ENCODE measurements around the gene GNB4. TPM values are rescaled to one million over a fixed set of nuclear protein-coding genes. Genes with fewer than 3 reads are reported as not detected.

The GNB4 gene
- total RNA-seq, 2 experiments from 2014 or later: 0.41 to 0.56 TPM

DNA sequence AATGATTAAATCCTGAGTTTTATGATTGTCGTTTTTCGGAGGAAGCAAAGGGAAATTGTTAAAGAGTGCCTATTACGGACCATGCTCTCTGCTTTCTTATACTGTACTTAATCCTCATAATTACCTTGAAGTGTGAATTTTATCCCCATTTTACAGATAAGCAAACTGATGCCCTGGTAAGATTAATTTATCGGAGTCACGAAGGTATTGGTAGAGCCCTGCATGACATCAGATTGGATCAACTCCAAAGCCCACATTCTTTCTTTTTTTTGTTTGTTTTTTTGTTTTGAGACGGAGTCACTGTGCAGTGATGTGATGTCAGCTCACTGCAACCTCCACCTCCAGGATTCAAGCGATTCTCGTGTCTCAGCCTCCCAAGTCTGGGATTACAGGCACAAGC lies 1.6 kb upstream of the GNB4 start:
- Histone ChIP-seq H3K36me3 (ENCODE audit: insufficient read depth, low read length) (no peaks in the 10 kb centered on the region), H3K4me1 (ENCODE audit: insufficient read depth, low read length) (peaks cover 10% of the 10 kb centered on the region), H3K9me3 (ENCODE audit: control insufficient read depth in 1 of 2, insufficient read depth in 1 of 2, low read length in 2 of 2) (no peaks in the 10 kb centered on the region), H3K4me3 (ENCODE audit: low read length) (no peak overlapping the region), H3K27me3 (ENCODE audit: control insufficient read depth in 1 of 2, insufficient read depth in 2 of 2, low read length in 2 of 2) (peaks cover 36% of the 10 kb centered on the region in 2 experiments), H3K27ac (ENCODE audit: low read depth in 1 of 2, low read length in 2 of 2) (no peak overlapping the region)
- DNase-seq (no peak), ATAC-seq (ENCODE audit: poor library complexity) (no peak)
- Mint-ChIP-seq H3K4me3 (no peak overlapping the region), H3K9me3 (no peaks in the 10 kb centered on the region), H3K27me3 (peaks cover 78% of the 10 kb centered on the region), H3K4me1 (ENCODE audit: low read depth) (peaks cover 17% of the 10 kb centered on the region), H3K27ac (no peak overlapping the region), H3K36me3 (ENCODE audit: low read depth) (no peaks in the 10 kb centered on the region)
- ChIA-PET CTCF (no interaction called here), POLR2A (no interaction called here)
- intact Hi-C loops (cut with DNase I, micrococcal nuclease): no loop called here
- TF ChIP-seq, protein P1, sequence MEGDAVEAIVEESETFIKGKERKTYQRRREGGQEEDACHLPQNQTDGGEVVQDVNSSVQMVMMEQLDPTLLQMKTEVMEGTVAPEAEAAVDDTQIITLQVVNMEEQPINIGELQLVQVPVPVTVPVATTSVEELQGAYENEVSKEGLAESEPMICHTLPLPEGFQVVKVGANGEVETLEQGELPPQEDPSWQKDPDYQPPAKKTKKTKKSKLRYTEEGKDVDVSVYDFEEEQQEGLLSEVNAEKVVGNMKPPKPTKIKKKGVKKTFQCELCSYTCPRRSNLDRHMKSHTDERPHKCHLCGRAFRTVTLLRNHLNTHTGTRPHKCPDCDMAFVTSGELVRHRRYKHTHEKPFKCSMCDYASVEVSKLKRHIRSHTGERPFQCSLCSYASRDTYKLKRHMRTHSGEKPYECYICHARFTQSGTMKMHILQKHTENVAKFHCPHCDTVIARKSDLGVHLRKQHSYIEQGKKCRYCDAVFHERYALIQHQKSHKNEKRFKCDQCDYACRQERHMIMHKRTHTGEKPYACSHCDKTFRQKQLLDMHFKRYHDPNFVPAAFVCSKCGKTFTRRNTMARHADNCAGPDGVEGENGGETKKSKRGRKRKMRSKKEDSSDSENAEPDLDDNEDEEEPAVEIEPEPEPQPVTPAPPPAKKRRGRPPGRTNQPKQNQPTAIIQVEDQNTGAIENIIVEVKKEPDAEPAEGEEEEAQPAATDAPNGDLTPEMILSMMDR (IDR thresholded peaks at IDR 0.05): no peak

DNA sequence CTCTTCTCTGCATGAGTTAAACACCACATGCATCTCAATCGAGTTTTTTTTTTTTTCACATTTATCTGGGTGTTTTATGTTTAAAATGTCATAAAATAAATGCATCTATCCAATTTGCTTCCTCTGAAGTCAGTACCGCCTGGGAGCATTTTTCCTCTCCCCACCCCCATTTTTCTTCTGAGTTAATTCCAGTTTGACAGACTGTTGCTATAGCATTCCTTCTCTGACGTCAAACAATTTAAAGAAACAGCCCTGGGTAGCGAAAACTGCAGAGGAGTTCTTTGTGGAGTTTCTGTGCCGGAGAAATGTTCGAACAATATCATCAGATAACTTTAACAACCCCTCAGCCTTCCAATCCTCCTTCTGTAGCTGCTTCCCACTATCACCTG lies 900 bp upstream of the GNB4 start:
- TF ChIP-seq, protein P1 (IDR thresholded peaks at IDR 0.05): no peak
- no peak overlapping the region for H3K4me3 ChIP-seq (ENCODE audit: low read length)
- ATAC-seq (ENCODE audit: poor library complexity): no peak
- peaks cover 10% of the 10 kb centered on the region for H3K4me1 ChIP-seq (ENCODE audit: insufficient read depth, low read length)
- no peaks in the 10 kb centered on the region for H3K36me3 Mint-ChIP-seq (ENCODE audit: low read depth)
- H3K27me3 Mint-ChIP-seq: peaks cover 80% of the 10 kb centered on the region
- H3K27ac Mint-ChIP-seq: no peak overlapping the region
- no peak overlapping the region for H3K27ac ChIP-seq (ENCODE audit: low read depth in 1 of 2, low read length in 2 of 2)
- ChIA-PET CTCF (no interaction called here), POLR2A (no interaction called here)
- H3K9me3 Mint-ChIP-seq: no peaks in the 10 kb centered on the region
- H3K4me1 Mint-ChIP-seq (ENCODE audit: low read depth): peaks cover 17% of the 10 kb centered on the region
- H3K9me3 ChIP-seq (ENCODE audit: control insufficient read depth in 1 of 2, insufficient read depth in 1 of 2, low read length in 2 of 2): no peaks in the 10 kb centered on the region
- intact Hi-C loops (cut with DNase I, micrococcal nuclease): no loop called here
- H3K27me3 ChIP-seq (ENCODE audit: control insufficient read depth in 1 of 2, insufficient read depth in 2 of 2, low read length in 2 of 2): peaks cover 38% of the 10 kb centered on the region in 2 experiments
- H3K4me3 Mint-ChIP-seq: peak overlapping the region; percentile 89
- no peaks in the 10 kb centered on the region for H3K36me3 ChIP-seq (ENCODE audit: insufficient read depth, low read length)
- no peak for DNase-seq

DNA sequence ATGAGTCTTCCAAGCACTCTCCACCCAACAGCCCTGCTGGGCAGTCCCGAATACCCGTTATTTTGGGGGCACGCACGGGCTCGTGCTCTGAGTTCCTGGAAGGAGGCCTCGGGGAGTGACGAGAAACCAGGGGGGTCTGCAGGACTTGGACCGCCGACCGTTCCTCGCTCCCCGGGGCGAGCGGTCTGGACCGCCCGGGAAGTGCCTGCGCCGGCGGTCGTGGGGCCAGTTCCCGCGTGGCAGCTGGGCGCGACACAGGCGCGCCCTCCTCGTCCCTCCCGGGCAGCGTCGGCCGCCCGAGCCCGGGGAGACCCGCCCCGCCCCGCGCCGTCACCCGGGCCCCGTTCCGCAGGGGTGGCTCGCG lies 387 bp downstream of the GNB4 start:
- Histone ChIP-seq H3K9me3 (ENCODE audit: control insufficient read depth in 1 of 2, insufficient read depth in 1 of 2, low read length in 2 of 2) (no peaks in the 10 kb centered on the region), H3K27me3 (ENCODE audit: control insufficient read depth in 1 of 2, insufficient read depth in 2 of 2, low read length in 2 of 2) (peaks cover 41 to 46% of the 10 kb centered on the region in 2 experiments), H3K27ac (ENCODE audit: low read depth in 1 of 2, low read length in 2 of 2) (no peak overlapping the region), H3K36me3 (ENCODE audit: insufficient read depth, low read length) (no peaks in the 10 kb centered on the region), H3K4me3 (ENCODE audit: low read length) (peak overlapping the region; percentile 44), H3K4me1 (ENCODE audit: insufficient read depth, low read length) (peaks cover 10% of the 10 kb centered on the region)
- no peak overlapping the region for H3K27ac Mint-ChIP-seq
- TF ChIP-seq, protein P1 (IDR thresholded peaks at IDR 0.05): no peak
- ATAC-seq (ENCODE audit: poor library complexity) (peak; percentile 16), DNase-seq (peak in 1 of 14 experiments; percentile 3)
- H3K9me3 Mint-ChIP-seq: no peaks in the 10 kb centered on the region
- H3K27me3 Mint-ChIP-seq: peaks cover 83% of the 10 kb centered on the region
- peak overlapping the region; percentile 90 for H3K4me3 Mint-ChIP-seq
- H3K36me3 Mint-ChIP-seq (ENCODE audit: low read depth): no peaks in the 10 kb centered on the region
- peaks cover 17% of the 10 kb centered on the region for H3K4me1 Mint-ChIP-seq (ENCODE audit: low read depth)
- ChIA-PET POLR2A (no interaction called here), CTCF (no interaction called here)
- intact Hi-C loops (cut with DNase I, micrococcal nuclease): no loop called here
